Gastroesophageal sphincter (tissue), 3 donors: ENCODE results near the gene ATXN2L.

Source experiments
- POLR2A ChIP-seq, 2 donors: fragments of 450-650 bp; IDR thresholded peaks; one replicate each; pipeline ENCODE4 v1.6.1; 2017; ENCODE audit warnings: antibody characterized with exemption in 2 of 2, mild to moderate bottlenecking in 2 of 2, moderate library complexity in 1 of 2
- POLR2AphosphoS5 ChIP-seq: sonication (generic); formaldehyde crosslinking; IDR thresholded peaks from one replicate; pipeline ENCODE4 v1.6.1; 2017; ENCODE audit warnings: antibody characterized with exemption
- TF ChIP-seq, protein P1 (sequence below), 4 experiments: fragments of 200-600 bp in 2 of 4; fragments of 450-650 bp in 2 of 4; sonication (generic) in 1 of 4; IDR thresholded peaks; one replicate each; pipeline ENCODE4 v1.5.1; 2017 to 2019; ENCODE audit warnings: antibody characterized with exemption in 4 of 4, mild to moderate bottlenecking in 2 of 4, moderate library complexity in 2 of 4

DNA sequence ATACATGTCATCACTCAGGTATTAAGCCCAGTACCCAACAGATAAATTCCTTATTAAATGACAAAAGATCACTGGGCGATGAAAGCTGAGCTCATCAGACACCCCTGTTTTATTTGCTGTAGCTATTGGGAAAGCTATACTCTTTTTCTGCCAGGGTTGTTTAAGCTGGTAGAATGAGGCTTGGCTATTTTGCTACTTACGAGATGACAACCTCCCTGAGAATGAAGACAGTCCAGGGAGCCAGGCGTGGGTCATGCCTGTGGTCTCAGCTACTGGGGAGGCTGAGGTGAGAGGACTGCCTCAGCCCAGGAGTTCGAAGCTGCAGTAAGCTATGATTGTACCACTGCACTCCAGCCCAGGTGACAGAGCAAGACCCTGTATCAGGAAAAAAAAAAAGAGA is 36.5 kb downstream of the ATXN2L start:
- TF ChIP-seq, protein P1, sequence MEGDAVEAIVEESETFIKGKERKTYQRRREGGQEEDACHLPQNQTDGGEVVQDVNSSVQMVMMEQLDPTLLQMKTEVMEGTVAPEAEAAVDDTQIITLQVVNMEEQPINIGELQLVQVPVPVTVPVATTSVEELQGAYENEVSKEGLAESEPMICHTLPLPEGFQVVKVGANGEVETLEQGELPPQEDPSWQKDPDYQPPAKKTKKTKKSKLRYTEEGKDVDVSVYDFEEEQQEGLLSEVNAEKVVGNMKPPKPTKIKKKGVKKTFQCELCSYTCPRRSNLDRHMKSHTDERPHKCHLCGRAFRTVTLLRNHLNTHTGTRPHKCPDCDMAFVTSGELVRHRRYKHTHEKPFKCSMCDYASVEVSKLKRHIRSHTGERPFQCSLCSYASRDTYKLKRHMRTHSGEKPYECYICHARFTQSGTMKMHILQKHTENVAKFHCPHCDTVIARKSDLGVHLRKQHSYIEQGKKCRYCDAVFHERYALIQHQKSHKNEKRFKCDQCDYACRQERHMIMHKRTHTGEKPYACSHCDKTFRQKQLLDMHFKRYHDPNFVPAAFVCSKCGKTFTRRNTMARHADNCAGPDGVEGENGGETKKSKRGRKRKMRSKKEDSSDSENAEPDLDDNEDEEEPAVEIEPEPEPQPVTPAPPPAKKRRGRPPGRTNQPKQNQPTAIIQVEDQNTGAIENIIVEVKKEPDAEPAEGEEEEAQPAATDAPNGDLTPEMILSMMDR (IDR thresholded peaks at IDR 0.05), result no peak
- TF ChIP-seq POLR2AphosphoS5 (no peak), POLR2A (IDR thresholded peaks at IDR 0.05) (no peak)
